Endothelial cell of umbilical vein (primary cell): ENCODE data around the gene SOX10. TPM values are rescaled to one million over a fixed set of nuclear protein-coding genes. Genes with fewer than 3 reads are reported as not detected.

Experiments used
- BruUV-seq: library from RNA; stranded (reverse); fragments of 400-500 nt; replicated peaks from 2 replicates; lab custom pipeline; 2021; lab: Mats Ljungman, UMichigan
- CTCF ChIA-PET: fragments of 300-600, 350-600 bp; sonication (Branson Sonifier 250); formaldehyde crosslinking; loops from one replicate; lab custom pipeline; 2021; ENCODE audit warnings: antibody characterized with exemption, inconsistent platforms; lab: Charles Lee
- POLR2A ChIA-PET: fragments of 300-600, 350-600 bp; sonication (Branson Sonifier 250); formaldehyde crosslinking; loops from one replicate; lab custom pipeline; 2021; ENCODE audit warnings: antibody characterized with exemption, inconsistent platforms; lab: Charles Lee
- DNase-seq: peaks from one replicate; pipeline ENCODE4 v3.0.0-alpha.2; 2011; ENCODE audit warnings: low read depth, low spot score
- FAIRE-seq: peaks from 2 replicates; lab custom pipeline; 2011; peaks lifted over from hg19 to GRCh38; lab: Jason Lieb, UNC
- H2AFZ ChIP-seq: 2 replicates; pipeline ENCODE4 v1.6.0; 2012; ENCODE audit warnings: low read depth, low read length, control low read depth, inconsistent platforms
- H3K27ac ChIP-seq: 2 replicates; pipeline ENCODE4 v1.5.1; 2011; ENCODE audit warnings: low read depth, mild to moderate bottlenecking, control low read depth, low read length, moderate library complexity; ENCODE audit not compliant: insufficient read depth
- H3K27me3 ChIP-seq, 2 experiments: 2 replicates each; pipeline versions ENCODE4 v1.6.0 to v1.6.1; 2011; ENCODE audit warnings: low read length in 2 of 2, mixed read lengths in 1 of 2; ENCODE audit not compliant: control insufficient read depth in 2 of 2, insufficient read depth in 2 of 2
- H3K36me3 ChIP-seq, 2 experiments: 2 replicates in 1 of 2; 3 replicates in 1 of 2; pipeline ENCODE4 v1.5.1; 2011; ENCODE audit warnings: low read length in 2 of 2, mild to moderate bottlenecking in 1 of 2, moderate library complexity in 1 of 2; ENCODE audit not compliant: control insufficient read depth in 2 of 2, insufficient read depth in 2 of 2; ENCODE audit errors: extremely low read depth in 1 of 2
- H3K4me1 ChIP-seq: 3 replicates; pipeline ENCODE4 v1.5.1; 2011; ENCODE audit warnings: mild to moderate bottlenecking, low read length; ENCODE audit not compliant: control insufficient read depth, insufficient read depth; ENCODE audit errors: extremely low read depth
- H3K4me2 ChIP-seq: 2 replicates; pipeline ENCODE4 v1.6.1; 2011; ENCODE audit warnings: low read length, control low read depth, mixed read lengths; ENCODE audit not compliant: insufficient read depth
- H3K4me3 ChIP-seq, 3 experiments: fragments of 200-600 bp in 1 of 3; sonication (generic), shearing (Covaris generic) in 1 of 3; replicated peaks in 1 of 3; 2 replicates each; pipeline ENCODE4 v1.5.1; 2011 to 2016; ENCODE audit warnings: control low read depth in 3 of 3, low read length in 3 of 3, mild to moderate bottlenecking in 2 of 3, inconsistent platforms in 1 of 3, low read depth in 1 of 3, moderate library complexity in 1 of 3; ENCODE audit not compliant: insufficient read depth in 1 of 3
- H3K79me2 ChIP-seq: 2 replicates; pipeline ENCODE4 v1.6.0; 2012; ENCODE audit warnings: low read length, inconsistent platforms; ENCODE audit not compliant: control insufficient read depth, insufficient read depth
- H3K9ac ChIP-seq: replicated peaks from 2 replicates; pipeline ENCODE3; 2011; ENCODE audit warnings: low read length, control low read depth; ENCODE audit not compliant: insufficient read depth; ENCODE audit errors: extremely low read depth
- H3K9me1 ChIP-seq: replicated peaks from 3 replicates; pipeline ENCODE4 v1.6.0; 2011; ENCODE audit warnings: mild to moderate bottlenecking, low read length; ENCODE audit not compliant: control insufficient read depth, insufficient read depth; ENCODE audit errors: extremely low read depth
- H3K9me3 ChIP-seq: replicated peaks from 2 replicates; pipeline ENCODE4 v1.5.1; 2012; ENCODE audit warnings: low read length, inconsistent platforms; ENCODE audit not compliant: control insufficient read depth, insufficient read depth
- H4K20me1 ChIP-seq: replicated peaks from 2 replicates; pipeline ENCODE3; 2011; ENCODE audit warnings: mild to moderate bottlenecking, low read length; ENCODE audit not compliant: control insufficient read depth, insufficient read depth; ENCODE audit errors: extremely low read depth
- EZH2 ChIP-seq: IDR thresholded peaks from 2 replicates; pipeline ENCODE4 v1.6.1; 2012; ENCODE audit warnings: borderline replicate concordance, low read depth, mild to moderate bottlenecking, moderate library complexity, low read length, inconsistent platforms; ENCODE audit not compliant: severe bottlenecking
- FOS ChIP-seq: IDR thresholded peaks from 2 replicates; pipeline ENCODE4 v1.6.1; 2011; ENCODE audit warnings: mild to moderate bottlenecking, low read length, moderate library complexity, borderline replicate concordance; ENCODE audit not compliant: insufficient read depth
- GATA2 ChIP-seq: IDR thresholded peaks from 2 replicates; pipeline ENCODE4 v1.7.0; 2011; ENCODE audit warnings: low read depth, mild to moderate bottlenecking, moderate library complexity, mixed read lengths, low read length; ENCODE audit not compliant: insufficient read length, insufficient read depth
- JUN ChIP-seq: IDR thresholded peaks from 2 replicates; pipeline ENCODE4 v1.6.1; 2011; ENCODE audit warnings: borderline replicate concordance, low read depth; ENCODE audit not compliant: insufficient read length, insufficient read depth
- MYC ChIP-seq: IDR thresholded peaks from one replicate; pipeline ENCODE4 v1.6.1; 2011; ENCODE audit warnings: mild to moderate bottlenecking, low read depth, low read length
- POLR2A ChIP-seq: IDR thresholded peaks from 2 replicates; pipeline ENCODE4 v1.6.1; 2012; ENCODE audit warnings: low read depth, mild to moderate bottlenecking, control low read depth, low read length
- POLR2AphosphoS5 ChIP-seq: IDR thresholded peaks from 2 replicates; pipeline ENCODE4 v1.6.1; 2012; ENCODE audit warnings: low read depth, mild to moderate bottlenecking, control low read depth, low read length, moderate library complexity; ENCODE audit not compliant: insufficient read depth
- dilution Hi-C: fragments of 300-500 bp; cut with MboI; formaldehyde crosslinking; loops from one replicate; pipeline ENCODE4 v1.15.0; 2019; ENCODE audit warnings: low sequenced_read_pairs; ENCODE audit not compliant: extremely low pct_ligation_motif_present
- intact Hi-C: fragments of 100-400 bp; cut with micrococcal nuclease; formaldehyde crosslinking; loops from one replicate; pipeline ENCODE4 v1.10.0; 2022
- polyA plus RNA-seq, 4 experiments: library from polyadenylated mRNA; depleted of rRNA in 3 of 4; stranded (reverse) in 3 of 4; unstranded in 1 of 4; fragments of >200 nt; gene quantifications; 2 replicates each; pipeline versions ENCODE4 v1.2.1 to v1.2.3, GENCODE V29; 2011 to 2012; ENCODE audit warnings: missing spikeins in 1 of 4
- total RNA-seq: library from RNA; stranded (reverse); gene quantifications from 2 replicates; pipeline ENCODE4 v1.2.3, GENCODE V29; 2021
- TF ChIP-seq, protein P1 (sequence below): IDR thresholded peaks from 2 replicates; pipeline ENCODE4 v1.6.1; 2011; ENCODE audit not compliant: insufficient read depth, insufficient read length
- TF ChIP-seq, protein P2 (sequence below), 2 donors: IDR thresholded peaks; 1 replicate in 1 of 2; 2 replicates in 1 of 2; pipeline ENCODE4 v1.5.1; 2011; ENCODE audit warnings: low read length in 2 of 2, mild to moderate bottlenecking in 2 of 2, moderate library complexity in 2 of 2, control low read depth in 1 of 2, inconsistent platforms in 1 of 2, low read depth in 1 of 2; ENCODE audit not compliant: insufficient read depth in 1 of 2; ENCODE audit errors: extremely low read depth in 1 of 2

The SOX10 gene
- total and polyA plus RNA-seq, 2 donors (not counting 3 experiments of a cell fraction or from before 2014, with no cell fraction given), result not detected

DNA sequence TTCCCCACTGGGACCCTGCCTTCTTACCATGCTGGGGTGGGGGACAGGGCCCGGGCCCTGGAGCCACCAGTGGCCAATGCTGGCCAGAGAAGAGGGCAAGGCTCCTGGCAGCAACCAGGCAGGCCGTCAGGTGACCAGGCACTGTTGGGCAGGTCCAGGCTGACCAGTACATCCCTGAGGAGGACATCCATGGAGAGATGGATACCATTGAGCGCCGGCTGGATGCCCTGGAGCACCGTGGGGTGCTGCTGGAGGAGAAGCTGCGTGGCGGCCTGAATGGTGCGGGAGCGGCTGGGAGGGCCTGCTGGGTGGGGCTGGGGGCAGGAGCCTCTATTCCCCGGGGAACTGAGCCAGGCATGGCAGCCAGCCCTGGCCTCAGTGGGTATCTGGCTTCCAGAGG is 52.0 kb downstream of the SOX10 start:
- no TSS peak for BruUV-seq
- intact Hi-C loops, result no loop called here
- POLR2A ChIA-PET, result no interaction called here

More for the DNA sequence above, 52.0 kb downstream of the SOX10 start:
- Histone ChIP-seq H3K4me1 (peaks cover 29% of the 10 kb centered on the region), H3K27ac (no peak overlapping the region), H3K4me2 (no peak overlapping the region), H3K9me3 (no peaks in the 10 kb centered on the region), H3K9me1 (no peaks in the 10 kb centered on the region), H4K20me1 (no peaks in the 10 kb centered on the region), H3K36me3 (peaks cover 0 to 26% of the 10 kb centered on the region in 2 experiments), H2AFZ (no peak overlapping the region), H3K27me3 (no peaks in the 10 kb centered on the region), H3K4me3 (no peak overlapping the region), H3K9ac (no peak overlapping the region), H3K79me2 (no peaks in the 10 kb centered on the region)
- TF ChIP-seq, protein P1, sequence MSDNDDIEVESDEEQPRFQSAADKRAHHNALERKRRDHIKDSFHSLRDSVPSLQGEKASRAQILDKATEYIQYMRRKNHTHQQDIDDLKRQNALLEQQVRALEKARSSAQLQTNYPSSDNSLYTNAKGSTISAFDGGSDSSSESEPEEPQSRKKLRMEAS, result no peak
- no peak for TF ChIP-seq JUN
- no peak for TF ChIP-seq FOS
- no peak for TF ChIP-seq MYC
- TF ChIP-seq POLR2A, result no peak
- TF ChIP-seq POLR2AphosphoS5, result no peak
- TF ChIP-seq, protein P2, sequence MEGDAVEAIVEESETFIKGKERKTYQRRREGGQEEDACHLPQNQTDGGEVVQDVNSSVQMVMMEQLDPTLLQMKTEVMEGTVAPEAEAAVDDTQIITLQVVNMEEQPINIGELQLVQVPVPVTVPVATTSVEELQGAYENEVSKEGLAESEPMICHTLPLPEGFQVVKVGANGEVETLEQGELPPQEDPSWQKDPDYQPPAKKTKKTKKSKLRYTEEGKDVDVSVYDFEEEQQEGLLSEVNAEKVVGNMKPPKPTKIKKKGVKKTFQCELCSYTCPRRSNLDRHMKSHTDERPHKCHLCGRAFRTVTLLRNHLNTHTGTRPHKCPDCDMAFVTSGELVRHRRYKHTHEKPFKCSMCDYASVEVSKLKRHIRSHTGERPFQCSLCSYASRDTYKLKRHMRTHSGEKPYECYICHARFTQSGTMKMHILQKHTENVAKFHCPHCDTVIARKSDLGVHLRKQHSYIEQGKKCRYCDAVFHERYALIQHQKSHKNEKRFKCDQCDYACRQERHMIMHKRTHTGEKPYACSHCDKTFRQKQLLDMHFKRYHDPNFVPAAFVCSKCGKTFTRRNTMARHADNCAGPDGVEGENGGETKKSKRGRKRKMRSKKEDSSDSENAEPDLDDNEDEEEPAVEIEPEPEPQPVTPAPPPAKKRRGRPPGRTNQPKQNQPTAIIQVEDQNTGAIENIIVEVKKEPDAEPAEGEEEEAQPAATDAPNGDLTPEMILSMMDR (IDR thresholded peaks at IDR 0.05; ENCODE audit: extremely low read depth in 1 of 2, insufficient read depth in 1 of 2, low read depth in 1 of 2, low read length in 2 of 2), result no peak
- no peak for TF ChIP-seq EZH2
- no peak for TF ChIP-seq GATA2
- dilution Hi-C loops, result no loop called here
- no peak for DNase-seq
- CTCF ChIA-PET, result interaction anchor here (2.3 to 4.7 kb wide), 3 partner anchors 27 to 114 kb away, joined by 17 to 48 read pairs (median 21); partner anchors contain the start of gene MICALL1
- FAIRE-seq, result no peak
